NCI-H1436 (cell line): ENCODE data around the gene ATF4.

Source experiments
- DNase-seq: peaks from one replicate; lab custom pipeline; 2025; lab: John Stamatoyannopoulos, UW

Gene ATF4

DNA sequence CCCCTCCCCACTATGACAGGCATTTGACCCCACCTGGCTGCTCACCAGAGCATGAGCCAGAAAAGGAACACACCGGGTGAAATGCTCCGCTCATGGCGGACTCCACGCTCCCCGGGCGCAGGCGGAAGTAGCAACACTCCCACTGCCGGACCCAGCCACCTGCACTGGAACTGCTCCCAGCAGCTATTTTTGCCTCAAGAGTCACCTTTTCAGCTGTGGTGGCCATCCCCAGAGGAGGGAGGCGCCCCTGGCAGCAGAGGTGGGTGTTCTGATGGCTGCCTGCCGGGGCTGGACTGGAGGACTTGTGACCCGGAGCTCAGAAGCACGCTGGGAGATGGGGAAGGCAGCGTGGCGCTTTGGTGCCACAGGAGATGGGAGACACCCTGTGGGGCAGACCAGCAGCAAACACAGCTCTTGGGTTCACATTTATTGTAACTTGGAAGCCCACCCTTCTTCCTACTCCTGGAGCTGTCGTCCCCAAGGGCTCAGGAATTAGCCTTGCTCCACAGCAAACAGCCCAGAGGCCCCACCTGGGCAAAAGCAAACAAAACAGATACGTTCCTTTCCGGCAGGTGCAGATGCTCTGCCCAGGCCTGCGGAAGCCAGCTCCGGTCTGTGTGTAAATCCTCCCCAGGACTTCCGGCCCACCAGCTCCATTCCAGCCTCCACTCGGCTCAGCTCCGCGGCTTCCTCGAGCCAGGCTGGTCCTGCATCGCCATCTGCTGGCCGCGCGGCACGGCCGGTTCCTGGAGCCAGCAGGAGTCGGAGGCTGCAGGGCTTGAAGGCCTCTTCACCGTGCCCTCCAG lies 8.5 kb downstream of the ATF4 start:
- DNase-seq, result peak; percentile 94

- no peak for DNase-seq
Observed at GRCh38 chr22:39529487-39529851, 9.1 kb downstream of the ATF4 start.

DNA sequence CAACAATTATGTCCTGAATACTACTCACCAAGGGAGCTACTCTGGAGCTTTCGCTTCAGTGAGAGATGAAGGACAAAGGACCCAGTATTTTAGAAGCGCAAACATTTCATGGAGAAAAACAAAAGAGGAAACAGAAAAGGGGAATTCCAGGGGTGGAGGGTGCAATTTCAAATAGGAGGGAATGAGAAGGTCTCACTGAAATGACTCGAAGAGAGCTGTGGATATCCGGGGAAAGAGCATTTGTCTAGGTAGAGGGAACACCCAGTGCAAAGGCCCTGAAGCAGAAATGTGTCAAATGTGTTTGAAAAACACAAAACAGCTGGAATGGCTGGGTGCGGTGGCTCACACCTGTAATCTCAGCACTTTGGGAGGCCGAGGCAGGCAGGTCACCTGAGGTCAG lies 9.8 kb downstream of the ATF4 start:
- DNase-seq, result no peak

GRCh38 chr22:39530692-39531331 lies 10.4 kb downstream of the ATF4 start:
- no peak for DNase-seq

DNA sequence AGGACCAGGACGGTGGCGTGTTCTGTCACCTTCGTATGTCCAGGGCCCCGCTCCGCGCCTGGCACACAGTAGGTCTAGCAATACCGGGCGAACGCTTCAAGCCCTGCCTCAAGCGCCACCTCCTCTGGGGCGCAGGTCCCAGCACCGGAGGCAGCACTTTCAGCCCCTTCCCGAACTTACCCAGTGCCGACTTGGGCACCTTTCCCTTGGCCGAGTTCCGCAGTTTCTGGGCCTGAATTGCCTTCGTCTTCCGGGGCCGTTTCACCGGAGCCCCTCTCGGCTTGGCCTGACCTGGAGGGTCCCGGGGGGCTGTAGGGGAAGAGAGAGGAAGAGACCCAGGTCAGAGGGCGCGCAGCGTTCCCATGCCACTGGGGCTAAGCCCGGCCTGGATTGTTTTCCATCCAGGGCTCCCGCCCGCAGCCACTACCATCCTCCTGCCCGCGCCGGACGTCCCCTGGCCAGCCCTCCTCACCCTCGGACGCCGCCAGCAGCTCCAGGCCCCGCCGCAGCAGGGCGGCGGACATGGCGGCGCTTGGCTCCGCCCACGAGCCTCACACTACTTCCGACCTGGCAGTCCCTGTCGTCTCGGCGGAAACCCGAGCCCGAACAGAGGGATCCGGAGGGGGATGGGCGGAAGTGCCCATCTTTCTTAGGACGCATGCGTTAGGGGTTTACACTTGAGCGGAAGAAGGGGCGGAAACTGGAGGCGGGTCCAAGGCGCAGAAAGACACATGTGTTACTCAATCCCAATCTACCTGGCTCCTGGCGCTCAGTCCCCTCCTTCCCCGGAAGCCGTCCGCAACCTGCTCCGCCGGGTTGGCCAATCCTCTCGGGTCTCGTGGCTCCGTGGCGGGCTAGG lies 12.1 kb downstream of the ATF4 start, which contains the start of gene RPS19BP1:
TSS of gene RPS19BP1 (minus strand) at position 534 of the 859 bp plus-strand sequence. CDS start at position 524, 10 bp downstream.
- peak; percentile 100 for DNase-seq

DNA sequence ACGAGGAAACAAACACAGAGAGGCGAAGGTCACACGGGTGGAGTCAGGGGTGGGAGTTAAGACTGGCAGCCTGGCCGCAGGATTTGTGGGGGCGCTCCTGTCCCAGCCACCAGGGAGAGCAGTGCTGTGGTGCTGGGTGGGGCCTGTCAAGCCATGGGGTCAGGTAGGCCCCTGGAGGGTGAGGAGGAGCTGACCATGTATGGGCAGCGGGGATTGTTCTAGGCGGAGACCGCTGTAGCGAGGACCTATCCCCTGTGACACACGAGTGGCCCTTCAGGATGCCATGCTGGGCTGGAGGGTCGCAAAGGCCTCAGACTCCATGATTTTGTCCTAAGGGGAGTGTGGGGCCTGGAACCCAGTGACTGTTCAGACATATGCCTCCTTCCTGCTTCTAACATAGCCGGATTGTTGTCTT lies 13.7 kb downstream of the ATF4 start:
- no peak for DNase-seq

DNA sequence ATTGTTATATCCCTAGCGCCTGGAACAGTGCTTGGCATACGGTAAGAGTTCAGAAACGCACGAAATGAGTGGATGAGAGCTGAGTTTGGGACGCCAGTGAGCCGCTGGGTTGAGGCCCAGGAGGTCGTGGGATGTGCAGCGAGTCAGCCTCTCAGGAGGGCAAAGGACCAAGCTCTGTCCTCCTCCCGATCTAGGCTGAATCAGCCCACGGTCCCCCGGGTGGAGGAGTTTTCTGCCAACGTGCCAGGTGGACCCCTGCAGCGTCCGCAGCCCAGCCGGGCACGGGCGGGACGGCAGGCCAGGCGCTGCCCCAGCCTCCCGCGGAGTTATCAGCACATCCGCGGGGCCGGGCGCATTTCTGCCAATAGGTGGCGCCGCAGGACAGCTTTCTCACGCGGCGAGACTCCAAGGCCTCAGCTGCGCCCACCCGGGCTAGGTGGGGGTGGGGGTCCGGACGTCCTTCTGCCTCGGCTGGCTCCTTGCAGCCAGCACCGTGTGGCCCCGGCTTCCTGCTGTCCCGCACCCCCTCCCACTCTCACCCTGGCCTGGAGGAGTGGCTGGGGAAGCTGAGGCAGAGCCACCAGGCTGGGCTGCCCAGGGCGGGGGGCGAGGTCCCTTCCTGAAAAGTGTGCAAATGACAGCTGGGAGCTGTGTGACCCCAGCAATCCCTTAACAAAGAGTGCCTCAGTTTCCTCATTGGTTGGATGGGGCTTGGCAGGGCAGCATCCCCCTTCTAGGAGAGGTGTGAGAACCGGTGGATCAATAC lies 14.4 kb downstream of the ATF4 start:
- peak; percentile 61 for DNase-seq

- DNase-seq, result no peak
Observed at GRCh38 chr22:39535357-39535725, 15.0 kb downstream of the ATF4 start.

- no peak for DNase-seq
Observed at GRCh38 chr22:39535831-39536449, 15.6 kb downstream of the ATF4 start.

GRCh38 chr22:39536711-39537110 lies 16.3 kb downstream of the ATF4 start:
- DNase-seq, result no peak

- no peak for DNase-seq
Observed at GRCh38 chr22:39537975-39538374, 17.6 kb downstream of the ATF4 start.

- no peak for DNase-seq
Observed at GRCh38 chr22:39543095-39543494, 22.7 kb downstream of the ATF4 start.

GRCh38 chr22:39545386-39546365 lies 25.3 kb downstream of the ATF4 start:
- DNase-seq, result no peak

DNA sequence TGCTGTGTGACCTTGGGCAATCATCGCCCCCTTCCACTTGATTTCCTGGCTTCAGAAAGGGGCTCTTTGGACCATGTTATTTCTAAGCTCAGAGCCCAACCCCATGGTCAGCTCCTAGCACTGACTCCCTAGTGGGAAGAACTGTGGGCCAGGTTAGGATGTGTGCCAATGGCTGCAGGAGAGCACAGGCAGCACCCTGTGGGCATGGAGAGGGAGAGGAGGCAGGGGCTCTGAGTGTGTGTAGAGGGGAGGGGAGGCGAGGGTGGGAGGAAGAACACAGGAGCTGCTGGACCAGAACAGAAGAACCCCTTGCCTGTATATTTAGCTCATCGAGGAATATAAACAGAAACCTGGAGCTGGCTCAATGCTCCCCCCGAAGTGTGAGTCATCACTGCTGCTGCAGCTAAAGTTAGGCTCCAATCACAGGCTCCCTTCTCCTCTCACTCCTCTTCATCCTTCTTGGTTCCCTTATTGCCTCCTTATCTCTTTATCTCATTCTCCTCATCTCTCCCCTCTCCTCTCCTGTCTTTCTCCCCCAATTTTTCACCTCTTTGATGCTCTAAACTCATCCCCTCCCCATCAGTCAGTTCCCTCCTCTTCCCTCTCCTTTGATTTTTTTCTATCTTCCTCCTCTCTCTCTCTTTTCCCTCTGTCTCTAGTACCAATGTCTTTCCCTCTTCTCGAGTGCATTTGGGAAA lies 26.7 kb downstream of the ATF4 start:
- no peak for DNase-seq

- DNase-seq, result no peak
Observed at GRCh38 chr22:39547587-39547947, 27.2 kb downstream of the ATF4 start.

DNA sequence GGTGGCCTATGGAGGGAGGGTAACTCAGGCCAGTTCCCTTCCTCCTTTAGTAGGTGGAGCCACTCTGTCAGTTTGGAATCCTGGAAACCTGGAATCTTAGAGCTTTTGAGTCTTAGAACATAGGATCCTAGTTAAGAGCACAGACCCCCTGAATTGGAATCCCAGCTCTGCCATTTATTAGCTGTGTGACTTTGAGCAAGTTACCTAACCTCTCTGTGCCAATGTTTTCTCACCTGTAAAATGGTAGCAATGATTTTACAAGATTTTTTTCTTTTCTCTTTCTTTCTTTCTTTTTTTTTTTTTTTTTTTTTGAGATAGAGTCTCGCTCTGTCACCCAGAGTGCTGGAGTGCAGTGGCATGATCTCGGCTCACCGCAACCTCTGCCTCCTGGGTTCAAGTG lies 33.1 kb downstream of the ATF4 start:
- DNase-seq, result no peak

- DNase-seq, result no peak
Observed at GRCh38 chr22:39554151-39554550, 33.8 kb downstream of the ATF4 start.

DNA sequence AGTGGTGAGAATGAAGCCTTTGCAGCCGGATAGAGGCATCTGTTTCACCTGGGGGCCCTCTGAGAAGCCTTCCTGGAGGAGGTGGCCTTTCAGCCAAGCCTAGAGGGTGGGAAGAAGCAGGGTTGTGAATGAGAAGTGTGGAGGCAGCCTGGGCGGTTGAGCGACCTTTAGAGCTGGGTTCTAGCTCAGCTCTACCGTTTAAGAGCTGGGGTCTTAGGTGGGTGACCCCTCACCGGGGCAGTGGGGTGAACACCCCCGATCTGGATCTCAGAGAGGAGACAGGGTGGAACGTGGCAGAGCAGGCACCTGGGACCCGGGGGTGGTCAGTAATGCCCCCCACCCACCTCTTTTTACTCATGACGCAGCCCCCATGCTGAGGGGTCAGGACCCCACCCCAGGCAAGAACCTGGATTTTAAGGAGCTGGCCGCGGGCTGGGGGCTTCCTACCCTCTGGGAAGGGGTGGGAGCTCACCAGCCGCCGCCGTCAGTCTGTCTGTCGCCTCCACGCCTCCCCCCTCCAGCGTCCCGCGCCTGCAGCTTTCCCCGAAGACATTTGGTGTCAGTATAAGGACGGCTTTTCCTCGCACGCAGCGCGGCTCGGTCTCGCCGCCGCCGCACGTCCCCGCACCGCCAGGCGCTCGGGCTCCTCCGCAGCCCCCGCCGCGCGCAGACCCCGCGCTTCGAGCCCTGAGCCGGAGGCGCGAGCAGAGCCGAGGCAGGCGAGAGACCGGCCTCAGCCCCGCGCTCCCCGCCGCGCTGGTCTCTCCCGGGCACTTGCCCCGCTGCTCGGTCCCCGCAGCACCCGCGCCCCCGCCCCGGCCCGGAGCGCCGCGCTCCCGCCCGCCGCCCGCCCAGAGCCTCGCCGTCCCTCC lies 36.8 kb downstream of the ATF4 start:
- no peak for DNase-seq

- DNase-seq, result no peak
Observed at GRCh38 chr22:39558254-39558727, 37.9 kb downstream of the ATF4 start.
